Germinal center (tissue), 1 donor: ENCODE measurements around the gene PDZRN3.

Experiments used
- DNase-seq: peaks from one replicate; pipeline ENCODE4 v3.0.0; 2012; ENCODE audit warnings: mixed read lengths, low spot score

Gene PDZRN3

GRCh38 chr3:73622091-73622805 is 2.5 kb downstream of the PDZRN3 start:
- no peak for DNase-seq

GRCh38 chr3:73621388-73621787 is 3.4 kb downstream of the PDZRN3 start:
- DNase-seq, result no peak

GRCh38 chr3:73618461-73618860 is 6.3 kb downstream of the PDZRN3 start:
- DNase-seq, result no peak

GRCh38 chr3:73616056-73616455 is 8.7 kb downstream of the PDZRN3 start:
- DNase-seq, result no peak

- DNase-seq, result no peak
Measured at GRCh38 chr3:73614419-73614818, 10.3 kb downstream of the PDZRN3 start.

- DNase-seq, result no peak
Measured at GRCh38 chr3:73611176-73611575, 13.6 kb downstream of the PDZRN3 start.

GRCh38 chr3:73610493-73610892 is 14.2 kb downstream of the PDZRN3 start:
- no peak for DNase-seq

GRCh38 chr3:73609655-73610054 is 15.1 kb downstream of the PDZRN3 start:
- no peak for DNase-seq

- no peak for DNase-seq
Measured at GRCh38 chr3:73609315-73609641, 15.5 kb downstream of the PDZRN3 start.

GRCh38 chr3:73608456-73609314 is 16.1 kb downstream of the PDZRN3 start:
- DNase-seq, result no peak

GRCh38 chr3:73605861-73606260 is 18.9 kb downstream of the PDZRN3 start:
- DNase-seq, result no peak

GRCh38 chr3:73605412-73605811 is 19.3 kb downstream of the PDZRN3 start:
- DNase-seq, result no peak

- no peak for DNase-seq
Measured at GRCh38 chr3:73604451-73604850, 20.3 kb downstream of the PDZRN3 start.

GRCh38 chr3:73603762-73604171 is 21.0 kb downstream of the PDZRN3 start:
- DNase-seq, result no peak

- DNase-seq, result no peak
Measured at GRCh38 chr3:73602170-73602569, 22.6 kb downstream of the PDZRN3 start.

GRCh38 chr3:73601481-73601880 is 23.3 kb downstream of the PDZRN3 start:
- no peak for DNase-seq

GRCh38 chr3:73601011-73601410 is 23.7 kb downstream of the PDZRN3 start:
- no peak for DNase-seq

- DNase-seq, result no peak
Measured at GRCh38 chr3:73600293-73600938, 24.3 kb downstream of the PDZRN3 start.

GRCh38 chr3:73599605-73600004 is 25.1 kb downstream of the PDZRN3 start:
- no peak for DNase-seq

GRCh38 chr3:73597476-73597875 is 27.3 kb downstream of the PDZRN3 start:
- DNase-seq, result no peak

GRCh38 chr3:73592154-73593144 is 32.3 kb downstream of the PDZRN3 start:
- DNase-seq, result no peak

- no peak for DNase-seq
Measured at GRCh38 chr3:73591286-73591800, 33.4 kb downstream of the PDZRN3 start.
